Activated gamma-delta T cell treated with anti-CD3 and anti-CD28 coated beads, Interleukin-2, amount 50 U/mL, for 16 hours (primary cell): ENCODE data around the gene CAMKMT.
"Not testable (repeated sequence)": the region's sequence is repeated elsewhere in the genome, so short reads cannot be mapped to it uniquely, and the experiment has no call there.

Experiments
- DNase-seq: peaks from one replicate; pipeline ENCODE4 v3.0.0-alpha.2; 2020; ENCODE audit warnings: low read depth

CAMKMT gene

DNA sequence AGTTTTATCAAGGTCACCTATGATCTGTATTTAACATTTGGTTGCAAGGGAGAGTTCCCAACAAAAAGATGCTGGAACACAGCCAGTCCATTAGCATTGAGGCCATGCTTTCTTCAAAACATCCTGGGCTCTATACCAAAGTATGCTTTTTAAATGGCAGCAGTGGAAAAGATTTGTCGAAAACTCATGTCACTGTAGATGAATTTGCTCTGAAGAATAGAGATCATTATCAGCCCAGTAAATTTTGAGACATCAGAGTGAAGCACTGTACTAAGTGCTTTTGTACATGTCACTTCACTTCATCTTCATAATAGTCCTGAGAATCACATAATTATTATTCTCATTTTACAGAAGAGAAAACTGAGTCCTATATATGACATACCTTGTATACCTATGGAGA is 189.8 kb downstream of the CAMKMT start:
- DNase-seq, result no peak

DNA sequence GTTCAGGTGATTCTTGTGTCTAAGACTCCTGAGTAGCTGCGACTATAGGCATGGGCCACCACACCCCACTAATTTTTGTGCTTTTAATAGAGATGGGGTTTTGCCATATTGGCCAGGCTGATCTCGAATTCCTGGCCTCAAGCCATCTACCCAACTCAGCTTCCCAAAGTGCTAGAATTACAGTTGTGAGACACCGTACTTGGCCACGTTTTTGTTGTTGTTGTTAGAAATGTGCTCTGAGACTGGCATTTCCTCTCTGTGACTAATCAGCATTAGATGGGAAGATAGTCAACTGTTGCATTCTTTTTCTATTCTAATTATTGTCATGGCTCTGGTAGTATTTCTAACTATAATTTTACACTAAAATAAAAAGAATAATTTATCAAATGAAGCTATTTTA is 191.7 kb downstream of the CAMKMT start:
- no peak for DNase-seq

DNA sequence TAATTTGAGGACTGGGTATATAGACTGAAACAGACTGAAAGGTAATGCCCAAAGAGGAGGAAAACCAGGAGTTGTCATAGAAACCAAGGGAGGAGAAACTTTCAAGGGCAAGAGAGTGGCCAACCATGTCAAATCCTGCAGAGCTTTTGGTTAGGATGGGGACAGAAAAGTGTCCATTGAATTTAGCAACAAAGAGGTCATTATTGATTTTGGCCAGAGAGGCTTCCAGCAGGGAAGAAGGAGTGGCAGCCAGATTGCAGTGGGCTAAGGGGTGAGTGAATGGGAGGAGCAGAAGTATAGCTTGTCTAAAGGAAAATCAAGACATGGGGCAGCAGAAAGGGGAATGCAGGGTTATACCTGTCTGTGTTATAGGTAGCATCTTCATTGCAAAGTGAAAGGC is 194.0 kb downstream of the CAMKMT start:
- no peak for DNase-seq

DNA sequence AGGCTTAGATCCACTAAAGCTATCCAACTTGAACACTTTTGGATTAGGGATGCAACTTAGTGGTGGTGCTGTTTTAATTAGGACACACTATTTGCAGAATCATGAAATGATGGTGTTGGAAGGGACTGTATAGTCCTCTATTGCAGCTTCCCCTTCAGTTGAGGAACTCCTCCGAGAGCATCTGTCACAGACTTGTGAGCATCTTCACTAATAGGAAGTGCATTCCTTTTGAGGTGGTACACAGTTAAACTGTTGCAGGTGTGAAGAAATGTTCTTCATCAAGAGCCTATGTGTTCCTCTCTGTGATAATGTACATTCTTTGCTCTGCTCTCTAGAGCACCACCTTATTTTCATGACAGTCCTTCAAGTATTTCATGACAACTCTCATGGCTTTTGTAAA is 197.4 kb downstream of the CAMKMT start:
- no peak for DNase-seq

DNA sequence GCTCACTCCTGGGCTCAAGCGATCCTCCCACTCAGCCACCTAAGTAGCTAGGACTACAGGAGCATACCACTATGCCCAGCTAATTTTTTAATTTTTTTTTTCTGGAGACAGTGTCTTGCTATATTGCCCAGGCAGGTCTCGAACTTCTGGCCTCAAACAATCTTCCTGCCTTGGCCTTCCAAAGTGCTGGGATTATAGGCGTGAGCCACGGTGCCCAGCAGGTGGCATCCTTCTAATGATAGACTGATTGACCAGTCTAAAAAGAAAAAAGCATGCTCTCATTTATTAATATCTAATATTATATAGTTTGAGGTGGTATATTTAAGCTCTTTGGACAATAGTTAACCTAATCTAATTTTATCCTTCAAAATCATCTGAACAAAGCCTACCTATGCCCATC is 198.6 kb downstream of the CAMKMT start:
- DNase-seq, result no peak

DNA sequence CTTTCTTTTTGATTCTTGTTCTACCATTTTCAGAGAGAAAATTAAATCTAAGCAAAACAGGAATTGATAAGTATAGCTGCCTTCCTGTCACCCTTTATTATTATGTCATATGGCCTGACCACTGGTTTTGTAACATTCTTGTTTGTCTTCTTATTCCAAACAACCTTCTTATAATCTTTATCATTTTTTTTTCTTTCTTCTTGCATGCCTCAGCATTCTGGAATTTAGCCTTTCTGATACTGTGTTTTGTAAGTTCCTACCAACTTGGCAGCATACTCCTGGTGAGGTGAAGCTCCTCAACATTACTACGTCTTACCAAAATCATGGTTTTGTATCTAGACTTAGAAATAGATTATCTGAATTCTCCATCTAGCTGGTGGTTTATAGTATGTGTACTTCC is 199.2 kb downstream of the CAMKMT start:
- no peak for DNase-seq

DNA sequence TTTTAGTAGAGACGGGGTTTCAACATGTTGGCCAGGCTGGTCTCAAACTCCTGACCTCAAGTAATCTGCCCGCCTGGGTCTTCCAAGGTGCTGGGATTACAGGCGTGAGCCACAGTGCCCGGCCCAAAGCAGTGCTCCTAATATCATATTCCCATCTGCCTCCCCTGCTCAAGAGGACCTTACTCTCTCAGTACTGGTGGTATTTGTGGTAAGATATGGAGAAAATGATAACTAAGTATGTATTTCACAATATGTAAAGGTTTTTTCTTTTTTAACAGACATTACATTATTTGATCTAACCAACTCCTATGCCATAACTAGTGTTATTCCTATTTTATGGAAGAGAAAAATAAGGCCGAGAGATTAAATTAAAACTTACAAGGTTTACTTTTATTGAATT is 201.0 kb downstream of the CAMKMT start:
- no peak for DNase-seq

DNA sequence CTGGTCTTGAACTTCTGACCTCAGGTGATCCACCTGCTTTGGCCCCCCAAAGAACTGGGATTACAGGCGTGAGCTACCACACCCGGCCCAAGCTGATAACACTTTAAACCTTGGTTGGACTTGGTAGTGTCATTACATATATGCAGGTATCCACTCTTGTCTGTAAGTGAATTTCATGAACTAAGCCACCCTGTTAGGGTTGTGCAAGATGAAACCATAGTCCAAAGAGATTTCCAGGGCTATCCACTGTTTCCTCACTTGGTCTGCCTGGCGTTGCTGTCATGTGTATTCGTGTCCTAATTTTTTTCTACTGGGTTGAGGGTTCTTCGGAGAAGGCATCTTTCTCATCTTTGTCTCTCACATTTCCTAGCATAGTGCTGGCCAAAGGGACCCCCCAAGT is 203.0 kb downstream of the CAMKMT start:
- DNase-seq, result no peak

DNA sequence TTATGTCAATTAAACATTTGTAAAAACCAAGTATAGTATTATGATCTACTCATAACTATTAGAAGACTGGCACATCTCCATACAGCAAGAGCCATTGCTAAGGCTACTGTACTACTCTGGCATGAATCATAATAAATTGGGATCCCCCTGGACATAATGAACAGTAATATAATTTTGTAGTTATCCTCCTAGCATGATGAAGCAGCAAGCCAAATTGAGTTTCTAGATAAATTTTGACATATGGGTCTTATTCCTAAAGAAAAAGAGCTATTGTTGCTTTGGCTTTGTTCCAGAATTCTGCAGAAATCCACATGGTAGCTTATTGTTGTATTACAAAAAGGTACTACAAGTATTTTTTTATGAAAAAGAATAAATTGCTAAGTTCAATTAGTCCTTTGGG is 204.3 kb downstream of the CAMKMT start:
- DNase-seq, result no peak

DNA sequence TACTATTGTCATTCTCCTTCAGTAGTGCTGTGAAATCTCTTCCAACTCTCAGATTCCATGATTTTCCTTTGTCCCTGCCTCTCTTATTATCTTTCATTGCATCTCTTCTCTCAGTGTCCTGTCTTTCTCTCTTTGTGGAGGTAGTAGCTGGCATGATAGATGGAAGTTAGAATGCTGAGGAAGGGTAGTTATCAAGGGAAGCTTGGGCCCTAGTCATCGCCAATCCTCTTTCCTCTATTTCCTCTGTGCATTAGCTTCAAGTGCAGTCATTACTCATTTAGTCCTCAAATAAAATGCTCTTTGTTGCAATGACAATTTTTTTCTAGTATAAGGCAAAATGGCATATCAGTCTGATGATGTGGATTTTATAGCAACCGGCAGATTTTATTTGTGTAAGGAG is 207.7 kb downstream of the CAMKMT start:
- no peak for DNase-seq

DNA sequence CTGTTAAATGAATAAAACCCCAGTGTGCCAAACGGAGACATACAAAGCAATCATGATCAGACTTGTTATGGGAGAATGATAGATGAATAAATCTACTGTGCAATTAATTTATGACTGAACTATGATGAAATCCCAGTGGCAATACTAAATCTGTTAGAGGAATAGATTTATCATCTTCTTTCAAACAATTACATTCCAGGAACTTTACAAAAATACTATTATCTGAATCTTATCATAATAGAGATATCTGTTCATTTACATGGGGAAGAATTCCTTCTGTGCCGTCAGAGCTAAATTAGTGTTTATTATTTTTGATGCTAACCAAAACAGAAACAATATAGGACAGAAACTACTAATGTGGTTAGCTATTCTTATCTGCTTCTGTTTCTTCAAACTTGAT is 208.5 kb downstream of the CAMKMT start:
- no peak for DNase-seq

DNA sequence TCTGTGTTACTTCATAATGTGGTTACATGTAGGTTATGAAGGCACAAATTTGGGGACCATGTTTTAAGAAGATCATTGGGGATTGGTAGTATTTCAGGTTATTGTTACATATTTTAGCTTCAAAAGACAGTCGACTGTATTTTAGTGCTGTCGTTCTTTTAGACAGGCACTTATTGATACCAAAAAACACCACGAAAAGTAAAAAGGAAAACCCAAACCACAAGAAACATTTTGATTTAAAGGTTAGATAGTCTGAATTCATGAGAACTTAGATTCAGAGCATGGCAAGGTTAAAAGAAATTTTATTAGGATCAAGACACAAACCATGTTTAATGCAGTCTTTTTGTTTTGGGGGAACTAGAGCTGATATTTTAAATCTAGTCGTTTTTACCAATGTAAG is 209.0 kb downstream of the CAMKMT start:
- DNase-seq, result no peak

DNA sequence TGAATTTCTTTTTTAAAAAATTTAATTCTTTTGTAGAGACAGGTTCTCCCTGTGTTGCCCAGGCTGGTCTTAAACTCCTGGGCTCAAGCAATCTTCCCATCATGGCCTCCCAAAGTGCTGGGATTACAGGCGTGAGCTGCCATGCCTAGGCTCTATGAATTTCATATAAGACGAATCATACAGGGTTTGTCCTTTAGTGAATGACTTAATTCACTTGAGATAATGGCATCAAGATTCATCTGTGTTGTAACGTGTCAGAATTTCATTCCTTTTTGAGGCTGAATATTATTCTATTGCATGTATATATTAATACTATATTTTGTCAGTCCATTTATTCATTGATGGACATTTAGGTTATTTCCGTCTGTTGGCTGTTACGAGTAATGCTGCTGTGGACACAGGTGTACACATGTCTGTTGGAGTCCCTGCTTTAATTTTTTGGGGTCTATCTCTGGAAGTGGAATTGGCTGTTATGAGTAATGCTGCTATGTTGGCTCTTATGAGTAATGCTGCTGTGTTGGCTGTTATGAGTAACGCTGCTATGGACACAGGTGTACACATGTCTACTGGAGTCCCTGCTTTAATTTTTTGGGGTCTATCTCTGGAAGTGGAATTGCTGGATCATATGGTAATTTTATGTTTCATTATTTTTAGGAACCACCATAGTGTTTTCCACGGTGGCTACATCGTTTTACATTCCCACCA is 210.6 kb downstream of the CAMKMT start:
- DNase-seq, result no peak

DNA sequence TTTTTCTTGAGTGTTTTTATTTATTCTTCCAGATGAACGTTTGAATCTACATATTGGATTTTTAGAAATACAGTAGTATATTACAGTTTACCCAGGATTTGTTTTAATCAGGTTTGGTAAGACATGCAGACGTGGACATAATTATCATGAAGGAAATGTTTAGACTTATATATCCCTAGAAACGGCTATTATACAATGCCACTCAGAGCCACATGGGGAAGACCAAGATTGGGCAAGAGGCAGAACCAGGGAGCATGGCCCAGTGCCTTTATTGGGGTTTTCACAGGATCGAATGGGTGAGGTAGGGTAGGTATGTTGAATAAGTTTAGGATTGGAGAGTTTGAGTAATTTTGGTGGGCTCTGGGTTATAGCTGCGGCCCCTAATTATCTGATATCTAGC is 212.2 kb downstream of the CAMKMT start:
- no peak for DNase-seq

DNA sequence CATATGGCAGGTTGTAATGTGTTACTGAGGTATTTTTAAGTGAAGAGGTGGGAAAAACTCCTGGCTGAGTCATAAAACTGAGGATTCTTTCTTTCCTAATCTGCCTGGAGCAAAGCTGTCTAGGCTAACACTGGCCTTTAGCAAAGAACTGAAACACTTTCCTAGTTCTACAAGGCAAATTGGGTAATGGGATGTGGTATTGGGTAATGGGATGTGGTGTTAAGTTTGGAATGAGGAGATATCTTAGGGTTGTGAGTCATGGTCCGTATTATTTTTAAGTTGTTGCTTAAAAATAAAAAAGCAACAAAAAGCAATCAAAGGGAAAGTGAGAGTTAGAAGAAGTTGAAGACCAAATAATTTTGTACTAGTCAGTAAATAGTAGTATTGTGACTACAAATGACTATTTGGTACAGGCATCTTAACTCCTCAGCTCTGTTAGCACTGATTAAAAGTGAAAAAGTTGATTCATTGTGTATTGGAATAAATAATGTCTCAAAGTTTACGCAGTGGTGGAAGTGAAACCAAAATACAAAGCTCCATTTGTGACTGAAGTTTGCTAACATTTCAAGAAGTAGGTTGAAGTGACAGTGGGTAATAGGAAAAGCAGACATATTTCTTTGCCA is 216.8 kb downstream of the CAMKMT start:
- DNase-seq, result no peak

DNA sequence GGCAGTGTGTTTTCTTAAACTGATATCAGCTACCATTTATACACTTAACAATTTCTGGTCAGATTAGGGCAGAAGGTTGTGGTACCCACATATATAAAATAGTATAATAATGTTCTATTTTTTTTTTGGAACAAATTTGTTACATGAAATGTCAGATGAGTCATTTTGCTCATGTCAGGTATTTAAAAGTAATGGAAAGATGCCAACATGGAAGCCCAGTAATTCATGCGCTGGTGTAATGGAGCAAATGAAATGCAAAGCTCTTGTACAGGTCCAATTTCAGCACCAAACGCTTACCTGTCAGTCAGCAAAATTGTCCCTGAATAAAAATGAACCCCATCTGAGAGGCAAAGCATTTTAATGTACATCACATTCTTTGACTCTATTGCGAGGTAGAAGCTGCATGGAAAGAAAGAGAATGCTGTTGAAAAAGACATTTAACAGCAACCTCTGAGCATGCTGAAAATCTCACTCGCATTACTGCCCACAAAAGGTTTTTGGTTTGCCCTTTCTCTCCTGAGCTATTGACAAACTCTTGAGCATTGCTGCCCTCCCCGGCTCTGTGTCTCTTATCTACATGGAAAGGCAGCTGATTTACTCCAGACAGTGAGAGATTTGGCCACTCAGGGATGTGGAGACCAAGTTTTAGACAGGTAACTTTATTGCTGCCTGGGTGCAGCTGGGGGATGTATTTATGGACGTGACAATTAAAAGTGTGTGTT is 217.5 kb downstream of the CAMKMT start:
- DNase-seq, result no peak

DNA sequence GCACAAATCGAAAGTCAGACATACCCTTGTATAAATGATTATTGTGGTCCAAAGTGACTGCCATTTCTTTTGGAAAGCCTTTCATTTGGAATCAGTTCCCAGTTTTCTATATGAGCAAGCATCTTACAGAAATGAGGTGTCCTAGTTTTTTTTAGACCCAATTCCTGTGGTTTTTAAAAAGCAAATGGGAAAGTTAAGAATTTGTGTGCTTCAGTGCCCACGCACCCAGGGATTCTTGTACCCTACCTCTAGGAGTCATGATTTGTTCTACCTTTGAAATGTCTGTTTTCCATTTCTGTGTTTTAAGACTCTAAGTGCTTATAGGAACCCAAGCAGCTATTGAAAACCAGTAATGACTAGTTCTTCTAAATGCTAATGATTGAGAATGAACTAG is 218.1 kb downstream of the CAMKMT start:
- no peak for DNase-seq

DNA sequence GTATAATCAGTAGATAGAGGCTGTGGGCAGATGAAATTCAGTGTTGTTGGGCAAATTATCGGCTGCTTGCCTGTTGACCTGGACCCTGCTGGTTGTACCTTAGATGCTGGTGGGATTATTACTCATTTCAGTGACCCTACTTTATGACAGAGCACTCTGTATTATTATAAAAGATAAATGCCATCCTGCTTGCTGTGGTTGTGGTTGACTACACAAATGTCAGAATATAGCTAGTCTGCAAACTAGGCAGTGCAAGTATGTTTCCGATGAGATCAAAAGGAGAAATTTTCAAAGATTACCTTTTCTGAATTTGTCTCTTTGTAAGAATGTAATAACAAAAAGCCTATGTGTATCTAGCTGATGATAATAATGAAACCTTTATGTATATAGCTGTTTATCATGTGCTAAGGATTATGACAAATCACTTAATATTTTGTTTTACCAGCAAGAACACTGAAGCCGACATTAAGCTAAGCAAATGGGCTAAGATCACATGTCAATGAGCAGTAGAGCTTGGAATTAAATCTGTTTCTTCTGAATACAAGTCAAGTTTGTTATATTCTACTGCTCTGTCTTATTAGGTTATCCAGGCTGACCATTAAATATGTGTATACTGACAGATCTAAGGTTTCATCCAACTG is 219.2 kb downstream of the CAMKMT start:
- DNase-seq, result no peak

DNA sequence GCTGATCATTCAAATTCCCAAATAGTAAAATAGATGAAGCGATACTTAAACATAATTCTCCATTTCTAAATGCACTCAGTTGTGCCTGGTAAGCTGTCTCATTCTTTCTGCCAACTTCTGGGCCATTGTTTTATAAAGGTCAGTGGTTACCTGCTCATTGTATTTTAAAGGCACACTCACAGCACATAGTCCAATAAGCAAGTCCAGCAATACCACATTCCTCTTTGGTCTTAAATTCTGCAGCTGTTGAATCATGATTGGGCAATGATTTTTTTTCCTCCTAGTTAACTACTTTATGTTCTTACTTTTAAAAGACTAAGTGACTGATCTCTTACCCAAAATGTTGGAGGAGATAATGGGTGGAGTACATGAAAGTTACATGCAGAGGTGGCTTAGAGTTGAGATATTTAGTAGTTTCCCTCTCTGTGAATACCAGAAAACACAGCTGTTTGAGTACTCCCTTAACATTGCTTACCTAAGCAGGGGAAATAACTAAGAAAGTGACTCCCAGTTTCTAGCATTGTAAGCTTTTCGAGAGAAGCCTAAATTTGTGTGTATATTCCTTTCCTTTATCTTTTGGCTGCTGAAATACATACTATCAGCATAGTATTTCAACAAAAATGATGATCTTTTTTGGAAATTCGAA is 220.7 kb downstream of the CAMKMT start:
- no peak for DNase-seq

DNA sequence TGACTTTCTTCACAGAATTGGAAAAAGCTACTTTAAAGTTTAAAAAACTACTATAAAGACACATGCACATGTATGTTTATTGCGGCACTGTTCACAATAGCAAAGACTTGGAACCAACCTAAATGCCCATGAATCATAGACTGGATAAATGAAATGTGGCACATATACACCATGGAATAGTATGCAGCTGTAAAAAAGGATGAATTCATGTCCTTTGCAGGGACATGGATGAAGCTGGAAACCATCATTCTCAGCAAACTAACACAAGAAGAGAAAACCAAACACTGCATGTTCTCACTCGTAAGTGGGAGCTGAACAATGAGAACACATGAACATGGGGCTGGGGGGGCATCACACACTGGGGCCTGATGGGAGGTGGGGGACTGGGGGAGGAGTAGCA is 233.9 kb downstream of the CAMKMT start:
- not testable (repeated sequence) for DNase-seq

DNA sequence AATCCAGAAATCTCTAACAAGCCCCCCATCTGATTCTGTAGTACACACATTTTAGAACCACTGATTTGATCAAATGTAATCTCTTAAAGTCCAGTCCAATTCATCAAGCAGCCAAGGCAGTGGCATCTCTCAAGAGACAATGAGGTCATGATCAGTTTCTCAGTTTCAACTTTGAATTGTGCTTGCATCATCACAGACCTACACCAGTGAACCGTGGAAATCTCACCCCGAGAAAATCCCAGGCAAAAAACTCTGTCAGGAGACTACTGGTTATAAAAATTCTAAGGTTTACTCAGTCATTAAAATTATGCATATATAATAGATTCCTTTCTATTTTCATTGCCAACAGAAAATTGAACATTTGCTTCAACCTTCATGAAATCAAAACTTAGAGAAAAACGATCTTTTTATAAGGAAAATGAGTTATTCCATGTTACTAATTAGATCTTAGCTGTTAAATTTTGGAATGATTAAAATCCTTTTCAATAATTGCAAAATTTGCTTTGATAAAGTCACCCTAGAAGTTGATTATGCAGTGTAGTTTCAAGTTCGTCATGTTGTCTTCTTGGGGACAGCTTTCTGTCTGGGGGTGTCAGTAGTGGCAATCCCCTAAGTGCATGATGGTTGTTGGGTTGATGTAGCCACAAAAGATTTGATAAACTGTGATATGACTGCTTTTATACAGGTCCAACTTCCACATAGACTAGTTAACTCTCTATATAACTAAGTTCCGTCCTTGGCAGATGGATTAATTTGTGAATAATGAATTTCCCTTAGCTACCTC is 235.0 kb downstream of the CAMKMT start:
- no peak for DNase-seq
